Vagina (tissue), 2 donors: Measurements from ENCODE around the gene COX4I2.

ENCODE experiments used
- POLR2A ChIP-seq, 2 donors: fragments of 450-650 bp; IDR thresholded peaks; one replicate each; pipeline ENCODE4 v1.6.1; 2017; ENCODE audit warnings: antibody characterized with exemption in 2 of 2, mild to moderate bottlenecking in 2 of 2, moderate library complexity in 2 of 2
- POLR2AphosphoS5 ChIP-seq, 2 donors: sonication (generic); formaldehyde crosslinking; IDR thresholded peaks; one replicate each; pipeline ENCODE4 v1.9.0; 2017; ENCODE audit warnings: antibody characterized with exemption in 2 of 2, mild to moderate bottlenecking in 2 of 2, low read depth in 1 of 2; ENCODE audit not compliant: insufficient read depth in 1 of 2
- TF ChIP-seq, protein P1 (sequence below), 3 experiments: fragments of 450-650 bp in 2 of 3; fragments of 200-600 bp in 1 of 3; sonication (generic) in 1 of 3; IDR thresholded peaks; one replicate each; pipeline ENCODE4 v1.5.1; 2017 to 2019; ENCODE audit warnings: antibody characterized with exemption in 3 of 3, mild to moderate bottlenecking in 2 of 3, moderate library complexity in 2 of 3

DNA sequence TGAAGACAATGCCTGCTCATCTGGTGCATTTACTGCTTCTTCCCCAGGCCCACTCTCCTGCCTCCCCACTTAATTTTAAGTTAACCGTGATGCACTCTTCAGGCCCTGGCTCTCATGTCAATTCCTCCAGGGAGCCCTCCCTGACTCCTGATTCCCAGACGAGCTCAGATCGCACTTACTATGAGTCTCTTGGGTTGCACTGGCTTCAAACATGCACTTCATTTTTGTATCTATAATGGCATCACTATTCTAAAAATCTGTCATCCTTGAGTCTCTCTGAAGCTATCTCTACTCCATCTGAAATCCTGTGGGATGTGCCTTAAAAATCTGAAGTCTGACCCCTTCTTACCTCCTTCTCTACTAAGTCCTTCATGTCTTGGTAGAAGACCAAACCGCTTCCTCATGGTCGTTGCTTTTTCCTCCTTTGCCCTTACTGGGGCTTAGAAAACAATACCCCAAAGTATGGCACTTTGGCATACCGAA lies 24.7 kb downstream of the COX4I2 start:
- TF ChIP-seq, protein P1, sequence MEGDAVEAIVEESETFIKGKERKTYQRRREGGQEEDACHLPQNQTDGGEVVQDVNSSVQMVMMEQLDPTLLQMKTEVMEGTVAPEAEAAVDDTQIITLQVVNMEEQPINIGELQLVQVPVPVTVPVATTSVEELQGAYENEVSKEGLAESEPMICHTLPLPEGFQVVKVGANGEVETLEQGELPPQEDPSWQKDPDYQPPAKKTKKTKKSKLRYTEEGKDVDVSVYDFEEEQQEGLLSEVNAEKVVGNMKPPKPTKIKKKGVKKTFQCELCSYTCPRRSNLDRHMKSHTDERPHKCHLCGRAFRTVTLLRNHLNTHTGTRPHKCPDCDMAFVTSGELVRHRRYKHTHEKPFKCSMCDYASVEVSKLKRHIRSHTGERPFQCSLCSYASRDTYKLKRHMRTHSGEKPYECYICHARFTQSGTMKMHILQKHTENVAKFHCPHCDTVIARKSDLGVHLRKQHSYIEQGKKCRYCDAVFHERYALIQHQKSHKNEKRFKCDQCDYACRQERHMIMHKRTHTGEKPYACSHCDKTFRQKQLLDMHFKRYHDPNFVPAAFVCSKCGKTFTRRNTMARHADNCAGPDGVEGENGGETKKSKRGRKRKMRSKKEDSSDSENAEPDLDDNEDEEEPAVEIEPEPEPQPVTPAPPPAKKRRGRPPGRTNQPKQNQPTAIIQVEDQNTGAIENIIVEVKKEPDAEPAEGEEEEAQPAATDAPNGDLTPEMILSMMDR (IDR thresholded peaks at IDR 0.05): no peak
- no peak for TF ChIP-seq POLR2AphosphoS5 (IDR thresholded peaks at IDR 0.05; ENCODE audit: insufficient read depth in 1 of 2, low read depth in 1 of 2)
- no peak for TF ChIP-seq POLR2A (IDR thresholded peaks at IDR 0.05)
